Left ventricle myocardium superior (tissue), 1 donor: Measurements from ENCODE around the gene SH2B3. TPM values are rescaled to one million over a fixed set of nuclear protein-coding genes. Genes with fewer than 3 reads are reported as not detected.
A peak's percentile ranks its signal among the peaks of the same experiment; 100 is the strongest.

ENCODE experiments used
- ATAC-seq: fragments of 200-7000 bp; cut with Tn5 transposase; one replicate; pipeline ENCODE4 v1.9.1; 2020; ENCODE audit warnings: mild to moderate bottlenecking, moderate library complexity
- DNase-seq: peaks from one replicate; pipeline ENCODE4 v3.0.0-alpha.2; 2020
- intact Hi-C: fragments of 100-400 bp; cut with micrococcal nuclease; formaldehyde crosslinking; loops from one replicate; pipeline ENCODE4 v1.11.0; 2022
- total RNA-seq: library from RNA; stranded (reverse); fragmentation: NEBNext Ultra II Directional; extraction: Animal tissue kit (Norgen Biotek cat#: 25700); gene quantifications from one replicate; pipeline ENCODE4 v1.2.1, GENCODE V29; 2021
- donor health status: DM: no; HTN: yes; CAD: no; lungs with severe emphysema.

Gene SH2B3
- total RNA-seq, 1 donor from 2014 or later = 45.1 TPM

GRCh38 chr12:111406474-111407376, 1.0 kb downstream of the SH2B3 start:
- DNase-seq (peak; percentile 46), ATAC-seq (no peak)
- intact Hi-C loops = no loop called here

GRCh38 chr12:111407377-111408115, 1.8 kb downstream of the SH2B3 start:
- DNase-seq = peak; percentile 67
- no peak for ATAC-seq
- intact Hi-C loops = no loop called here

- intact Hi-C loops = no loop called here
- no peak for ATAC-seq
Measured at GRCh38 chr12:111408116-111408440, 2.4 kb downstream of the SH2B3 start.

GRCh38 chr12:111408686-111409402, 3.1 kb downstream of the SH2B3 start:
- no peak for ATAC-seq
- no peak for DNase-seq
- intact Hi-C loops = no loop called here

More at GRCh38 chr12:111408116-111408440, 2.4 kb downstream of the SH2B3 start:
- no peak for DNase-seq

- DNase-seq = peak; percentile 65
- intact Hi-C loops = no loop called here
- ATAC-seq = no peak
Measured at GRCh38 chr12:111409403-111409779, 3.7 kb downstream of the SH2B3 start.

GRCh38 chr12:111409780-111410430, 4.2 kb downstream of the SH2B3 start:
- ATAC-seq (peak; percentile 5), DNase-seq (peak; percentile 83)
- intact Hi-C loops = no loop called here

GRCh38 chr12:111410431-111411184, 4.9 kb downstream of the SH2B3 start:
- intact Hi-C loops = no loop called here
- ATAC-seq (peak; percentile 5), DNase-seq (peak; percentile 66)

- intact Hi-C loops = no loop called here
- peak; percentile 17 for ATAC-seq
Measured at GRCh38 chr12:111411185-111411764, 5.6 kb downstream of the SH2B3 start.

GRCh38 chr12:111412007-111412829, 6.5 kb downstream of the SH2B3 start:
- DNase-seq (peak; percentile 65), ATAC-seq (peak; percentile 29)
- intact Hi-C loops = no loop called here

More at GRCh38 chr12:111411185-111411764, 5.6 kb downstream of the SH2B3 start:
- DNase-seq = no peak

- intact Hi-C loops = no loop called here
- DNase-seq = no peak
- no peak for ATAC-seq
Measured at GRCh38 chr12:111412830-111413441, 7.2 kb downstream of the SH2B3 start.

GRCh38 chr12:111413442-111414086, 7.8 kb downstream of the SH2B3 start:
- intact Hi-C loops = no loop called here
- DNase-seq (peak; percentile 79), ATAC-seq (peak; percentile 62)

- no peak for DNase-seq
- intact Hi-C loops = no loop called here
- ATAC-seq = no peak
Measured at GRCh38 chr12:111414711-111415252, 9.1 kb downstream of the SH2B3 start.

- DNase-seq (no peak), ATAC-seq (no peak)
- intact Hi-C loops = no loop called here
Measured at GRCh38 chr12:111417290-111417689, 11.6 kb downstream of the SH2B3 start.

GRCh38 chr12:111417784-111418593, 12.3 kb downstream of the SH2B3 start:
- ATAC-seq = no peak
- intact Hi-C loops = no loop called here
- no peak for DNase-seq

GRCh38 chr12:111418594-111418880, 12.8 kb downstream of the SH2B3 start:
- ATAC-seq = no peak
- no peak for DNase-seq
- intact Hi-C loops = no loop called here

GRCh38 chr12:111419784-111420183, 14.1 kb downstream of the SH2B3 start:
- ATAC-seq (peak; percentile 74), DNase-seq (no peak)
- intact Hi-C loops = no loop called here
